Activated T-cell treated with anti-CD3 and anti-CD28 coated beads, Interleukin-2, amount 50 U/mL, for 1 hour (primary cell): ENCODE data around the gene TCEANC2.
"Not testable (repeated sequence)": the region's sequence is repeated elsewhere in the genome, so short reads cannot be mapped to it uniquely, and the experiment has no call there.

Experiments used
- DNase-seq: peaks from one replicate; pipeline ENCODE4 v3.0.0-alpha.2; 2020

The TCEANC2 gene

DNA sequence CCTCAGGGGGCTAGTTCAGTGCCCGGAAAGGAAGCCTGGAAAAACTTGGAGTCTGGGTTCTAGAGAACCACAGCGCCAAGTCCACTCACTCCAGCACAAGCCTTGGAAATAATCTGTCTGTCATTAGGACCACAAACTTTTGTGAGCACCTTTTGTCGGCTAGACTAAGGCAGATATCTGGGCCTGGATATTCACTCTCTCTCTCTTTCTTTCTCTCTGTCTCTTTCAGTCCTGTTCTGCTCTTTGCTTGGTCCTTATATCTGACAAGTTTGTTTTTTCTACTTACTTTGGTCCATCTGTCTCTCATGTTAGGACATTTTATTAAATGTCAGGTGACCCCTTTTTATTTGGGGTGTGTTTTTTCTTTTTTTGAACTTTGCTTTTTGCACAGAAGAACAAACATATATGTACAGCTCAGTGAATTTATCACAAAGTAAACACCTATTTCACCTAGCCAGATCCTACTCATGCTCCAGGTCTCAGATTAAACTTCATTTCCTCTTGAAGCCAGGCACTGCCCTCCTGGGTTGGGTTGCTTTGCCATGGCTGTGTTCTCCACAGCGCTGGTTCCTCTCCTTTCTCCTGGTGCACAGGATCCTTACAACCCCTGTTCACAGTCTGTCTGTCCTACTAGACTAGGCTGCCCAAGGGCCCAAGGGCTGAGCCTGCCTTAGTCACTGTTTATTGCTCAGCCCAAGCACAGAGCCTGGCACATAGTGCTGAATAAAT is 40.8 kb downstream of the TCEANC2 start:
- DNase-seq: no peak

DNA sequence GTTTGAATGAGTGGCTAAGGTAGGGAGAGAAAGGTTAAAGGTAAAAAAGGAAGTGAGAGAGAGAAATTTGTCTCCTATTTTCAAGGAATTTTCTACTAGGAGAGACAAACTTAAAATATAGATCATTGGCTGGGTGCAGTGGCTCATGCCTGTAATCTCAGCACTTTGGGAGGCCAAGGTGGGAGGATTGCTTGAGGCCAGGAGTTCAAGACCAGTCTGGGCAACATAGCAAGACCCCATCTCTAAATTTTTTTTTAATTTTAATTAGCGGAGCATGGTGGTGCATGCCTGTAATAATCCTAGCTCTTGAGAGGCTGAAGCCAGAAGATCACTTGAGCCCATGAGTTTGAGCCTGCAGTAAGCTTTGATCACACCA is 41.3 kb downstream of the TCEANC2 start:
- not testable (repeated sequence) for DNase-seq

DNA sequence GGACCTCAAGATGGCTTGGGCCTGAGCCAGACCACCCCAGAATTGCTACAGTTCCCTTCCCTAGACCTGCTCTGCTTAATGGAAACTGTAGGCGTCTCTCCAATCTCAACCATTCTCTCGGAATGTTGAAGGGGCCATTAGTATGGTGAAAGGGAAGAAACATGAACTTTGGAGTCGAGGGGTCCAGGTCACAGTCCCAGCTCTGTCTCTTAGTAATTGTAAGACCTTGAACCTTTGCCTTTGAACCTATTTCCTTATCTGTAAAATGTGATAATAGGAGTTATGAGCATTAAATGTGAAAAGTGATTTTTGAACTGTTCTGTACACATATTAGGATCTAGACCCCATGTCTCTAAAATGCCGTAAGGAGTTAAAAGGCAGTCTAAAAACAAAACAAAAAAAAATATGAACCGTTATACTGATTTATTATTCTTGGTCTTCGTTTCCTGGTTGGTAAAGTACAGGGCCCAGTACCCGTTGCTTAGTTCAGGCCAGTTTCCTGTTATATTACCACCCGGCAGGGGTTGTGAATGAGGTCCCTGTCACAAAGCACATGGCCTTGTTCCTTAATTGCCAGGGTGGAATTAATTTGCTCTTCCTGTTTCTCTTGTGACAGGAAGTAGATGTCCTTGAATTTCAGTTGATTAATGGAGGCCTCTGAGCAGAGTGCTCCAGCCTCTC is 42.3 kb downstream of the TCEANC2 start:
- no peak for DNase-seq

DNA sequence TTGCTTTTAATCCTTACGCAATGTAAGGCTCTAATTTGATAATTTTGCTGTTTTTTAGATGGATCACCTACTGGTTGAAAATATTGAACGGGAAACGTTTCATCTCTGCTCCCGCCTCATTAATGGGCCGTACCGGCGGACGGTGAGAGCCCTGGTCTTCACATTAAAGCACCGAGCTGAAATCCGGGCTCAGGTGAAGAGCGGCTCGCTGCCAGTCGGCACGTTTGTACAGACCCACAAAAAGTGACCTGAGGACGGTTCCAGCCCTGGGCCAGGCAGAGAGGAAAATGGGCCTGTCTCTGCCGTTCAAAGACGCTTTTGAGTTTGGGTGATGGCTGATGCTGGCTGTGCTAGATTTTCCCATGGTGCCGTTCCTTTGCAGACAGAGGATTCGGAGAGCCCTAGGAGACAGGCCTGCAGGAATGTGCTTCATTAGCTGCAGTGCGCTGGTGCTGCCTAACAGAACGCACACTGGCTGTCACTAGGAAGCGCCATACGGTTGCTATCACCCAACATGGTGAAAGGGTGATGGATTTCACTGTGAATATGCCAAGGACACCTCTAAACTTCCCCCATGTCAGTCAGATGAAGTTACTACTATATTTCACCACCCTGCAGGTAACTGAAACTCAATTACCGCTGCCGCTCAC is 42.9 kb downstream of the TCEANC2 start:
- DNase-seq: no peak

DNA sequence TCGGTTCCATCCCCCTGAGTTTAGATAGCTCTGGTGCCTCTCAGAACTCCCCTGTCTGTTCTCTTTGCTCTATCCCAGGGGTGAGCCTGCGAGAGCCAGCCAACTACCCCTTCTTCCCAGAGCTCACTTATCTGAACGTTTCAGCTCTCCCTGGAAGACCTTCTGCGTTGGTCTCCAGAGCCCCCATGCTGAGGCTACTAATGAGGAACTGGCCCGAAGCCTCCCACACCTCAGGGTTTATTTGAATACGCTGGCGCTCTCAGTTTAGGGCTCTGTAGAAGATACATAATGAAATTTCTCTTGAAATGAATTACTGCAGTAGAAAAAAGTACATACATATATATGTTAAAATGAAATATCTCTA is 43.5 kb downstream of the TCEANC2 start:
- DNase-seq: no peak

DNA sequence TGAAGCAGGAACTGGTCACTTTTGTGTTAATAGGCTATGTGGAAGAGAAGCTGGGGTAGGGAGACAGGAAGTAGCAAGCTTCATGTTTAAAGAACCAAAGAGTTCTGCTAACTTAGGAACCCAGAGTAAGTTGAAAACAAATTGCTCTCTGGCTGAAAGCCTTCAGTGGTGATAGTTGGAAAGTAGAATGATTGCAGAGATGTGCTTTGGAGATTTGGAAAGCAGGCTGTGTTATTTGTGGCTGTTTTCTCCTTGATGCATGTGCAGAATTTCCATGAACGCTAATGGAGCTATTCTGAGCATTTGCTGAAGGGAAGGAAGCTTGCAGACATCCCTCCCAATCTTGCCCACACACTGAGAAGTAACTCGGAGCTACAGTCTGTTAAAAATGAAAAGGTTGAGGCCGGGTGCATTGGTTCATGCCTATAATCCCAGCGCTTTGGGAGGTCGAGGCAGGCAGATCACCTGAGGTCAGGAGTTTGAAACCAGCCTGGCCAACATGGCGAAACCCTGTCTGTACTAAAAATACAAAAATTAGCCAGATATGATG is 45.7 kb downstream of the TCEANC2 start:
- DNase-seq: no peak

DNA sequence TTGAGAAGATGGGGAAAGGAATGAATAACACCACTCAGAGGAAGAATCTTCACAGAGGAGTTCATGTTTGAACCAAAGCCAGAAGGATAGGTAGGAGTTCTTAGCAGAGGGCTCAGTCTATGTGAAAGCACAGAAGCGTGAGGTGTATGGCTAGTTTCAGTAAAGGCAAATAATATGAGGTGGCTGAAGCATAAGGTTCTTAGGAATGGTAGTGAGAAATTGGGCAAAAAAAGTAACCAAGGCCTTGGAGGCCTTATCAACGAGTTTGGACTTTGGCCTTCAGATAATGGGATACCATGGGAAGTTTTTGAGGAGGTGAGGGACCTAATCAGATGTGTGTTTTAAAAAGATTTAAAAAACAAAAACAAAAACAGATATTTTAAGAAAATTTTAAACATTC is 47.1 kb downstream of the TCEANC2 start:
- DNase-seq: no peak

DNA sequence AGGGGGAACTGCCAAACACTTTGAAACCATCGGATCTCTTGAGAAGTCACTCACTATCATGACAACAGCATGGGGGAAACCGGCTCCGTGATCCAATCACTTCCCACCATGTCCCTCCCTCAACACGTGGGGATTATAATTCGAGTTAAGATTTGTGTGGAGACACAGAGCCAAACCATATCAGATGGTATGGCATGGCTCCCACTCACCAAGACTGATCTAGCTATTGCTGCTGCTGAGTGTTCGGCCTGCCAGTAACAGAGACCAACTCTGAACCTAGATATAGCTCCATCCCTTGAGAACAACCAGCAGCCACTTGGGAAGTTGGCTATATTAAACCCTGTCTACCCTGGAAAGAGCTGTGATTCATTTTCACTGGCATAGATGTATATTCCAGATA is 50.0 kb downstream of the TCEANC2 start:
- DNase-seq: no peak

DNA sequence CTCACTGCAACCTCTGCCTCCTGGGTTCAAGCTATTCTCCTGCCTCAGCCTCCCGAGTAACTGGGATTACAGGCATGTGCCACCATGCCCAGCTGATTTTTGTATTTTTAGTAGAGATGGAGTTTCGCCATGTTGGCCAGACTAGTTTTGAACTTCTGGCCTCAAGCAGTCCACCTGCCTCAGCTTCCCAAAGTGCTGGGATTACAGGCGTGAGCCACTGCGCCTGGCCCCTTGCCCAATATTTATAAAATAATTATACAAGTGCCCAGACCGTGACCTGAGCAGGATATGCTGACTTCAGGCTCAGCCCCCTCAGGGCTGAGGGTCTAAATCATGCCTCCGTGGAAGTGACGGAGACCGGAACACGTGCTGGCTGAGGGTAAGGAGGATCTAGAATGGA is 51.2 kb downstream of the TCEANC2 start:
- not testable (repeated sequence) for DNase-seq

DNA sequence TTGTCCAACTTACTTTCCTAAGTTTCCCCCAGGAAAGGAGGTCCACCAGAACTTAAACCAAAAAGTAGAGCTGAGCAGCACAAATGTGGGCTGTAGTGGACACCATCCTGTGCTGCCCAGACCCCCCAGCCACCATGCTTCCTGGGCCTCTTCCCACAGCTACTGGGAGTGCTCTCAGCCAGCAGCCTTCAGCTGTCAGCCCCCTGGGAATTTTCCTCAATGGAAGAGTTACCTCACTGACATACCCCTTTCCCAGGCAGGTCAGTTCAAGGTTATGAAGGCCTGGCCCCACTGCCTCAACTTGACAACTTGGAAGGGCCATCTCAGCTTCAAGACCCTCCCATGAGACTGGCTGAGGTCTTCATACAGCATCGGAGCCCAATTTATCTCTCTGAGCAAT is 51.7 kb downstream of the TCEANC2 start:
- DNase-seq: no peak

DNA sequence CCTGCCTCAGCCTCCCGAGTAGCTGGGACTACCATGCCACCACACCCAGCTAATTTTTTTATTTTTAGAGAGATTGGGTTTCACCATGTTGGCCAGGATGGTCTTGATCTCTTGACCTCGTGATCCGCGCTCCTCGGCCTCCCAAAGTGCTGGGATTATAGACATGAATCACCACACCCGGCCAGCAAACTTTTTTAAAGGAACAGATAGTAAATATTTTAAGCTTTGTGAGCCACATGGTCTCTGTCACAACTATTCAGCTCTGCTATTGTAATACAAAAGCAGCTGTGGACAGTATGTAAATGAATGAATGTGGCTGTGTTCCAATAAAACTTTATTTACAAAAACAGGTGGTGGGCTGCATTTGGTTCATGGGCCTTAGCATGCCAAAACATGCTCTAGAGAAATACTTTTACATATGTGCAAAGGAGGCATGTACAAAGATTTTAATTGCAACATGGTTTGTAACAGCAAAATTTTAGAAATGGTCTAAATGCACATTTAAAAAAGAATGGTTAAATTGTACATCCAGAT is 52.4 kb downstream of the TCEANC2 start:
- DNase-seq: no peak

DNA sequence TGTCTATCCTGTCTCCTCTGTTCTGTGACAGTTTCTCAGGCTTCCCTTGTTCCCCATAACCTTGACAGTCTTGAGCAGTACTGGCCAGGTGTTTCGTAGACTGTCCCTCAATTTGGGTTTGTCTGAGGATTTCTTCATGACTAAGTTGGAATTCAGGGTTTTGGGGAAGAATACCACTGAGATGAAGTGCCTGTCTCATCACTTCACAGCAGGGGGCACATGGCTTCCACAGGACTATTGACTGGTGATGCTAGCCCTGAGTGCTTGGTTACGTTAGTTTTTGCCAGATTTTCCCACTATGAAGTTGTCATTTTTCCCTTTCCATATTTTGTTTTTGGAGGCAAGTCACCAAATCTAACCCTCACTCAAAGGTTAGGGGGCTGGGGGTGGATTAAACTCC is 53.7 kb downstream of the TCEANC2 start:
- DNase-seq: no peak

DNA sequence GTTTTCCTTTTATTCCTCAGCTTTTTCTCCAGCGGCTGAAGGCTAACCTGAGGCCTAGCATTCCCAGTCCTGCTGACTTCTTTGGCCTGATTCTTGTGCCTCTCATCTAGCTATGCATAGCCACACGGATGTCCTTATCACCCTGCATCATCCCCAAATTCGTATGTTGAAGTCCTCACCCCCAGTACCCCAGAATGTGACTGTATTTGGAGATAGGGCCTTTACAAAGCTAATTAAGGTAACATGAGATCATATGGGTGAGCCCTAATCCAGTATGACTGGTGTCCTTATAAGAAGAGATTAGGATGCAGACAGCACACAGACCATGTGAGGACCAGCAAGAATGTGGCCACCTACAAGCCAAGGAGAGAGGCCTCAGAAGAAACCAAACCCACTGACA is 54.7 kb downstream of the TCEANC2 start:
- DNase-seq: no peak

DNA sequence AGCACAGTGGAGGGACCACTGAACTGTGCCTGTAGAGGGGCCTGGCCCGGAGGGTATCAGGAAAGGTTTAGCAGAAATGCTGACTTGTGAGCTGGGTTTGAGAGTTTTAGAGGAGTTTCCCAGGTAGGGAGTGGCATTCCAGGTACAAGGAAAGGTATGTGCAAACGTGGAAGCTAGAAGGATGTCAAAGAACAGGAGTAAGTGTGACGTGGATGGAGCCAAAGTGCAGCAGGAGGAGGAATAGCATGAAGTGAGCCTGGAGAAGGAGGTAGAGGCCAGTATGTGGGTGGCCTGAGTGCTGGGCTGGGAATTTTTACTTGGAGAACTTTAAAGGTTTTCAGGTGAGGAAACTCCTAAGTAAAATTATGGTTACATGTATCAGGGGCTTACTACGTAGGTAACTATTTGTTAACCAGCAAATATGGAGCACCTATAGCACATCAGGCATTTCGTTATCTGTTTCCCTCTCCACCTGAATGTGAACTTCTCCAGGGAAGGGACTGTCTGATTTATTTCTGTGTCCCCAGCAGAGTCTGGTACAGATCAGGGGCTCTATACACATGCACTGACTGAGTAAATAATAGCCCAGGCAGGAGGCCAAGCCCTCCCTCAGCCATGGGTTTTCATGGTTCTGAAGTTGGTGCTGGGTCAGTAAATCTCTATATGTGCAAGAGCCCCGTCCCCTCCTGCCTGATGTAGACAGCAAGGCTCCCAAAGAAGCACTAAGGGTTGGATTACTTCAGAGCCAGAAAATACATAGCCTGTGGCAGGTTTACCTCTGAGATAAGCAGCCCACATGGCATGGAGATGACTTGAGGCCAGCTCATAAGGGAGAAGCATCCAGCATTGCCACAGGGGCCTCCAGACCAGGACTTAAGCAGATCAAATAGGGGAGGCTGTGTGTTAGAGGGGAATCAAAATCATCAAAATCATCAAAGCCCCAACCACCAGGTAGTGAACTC is 56.0 kb downstream of the TCEANC2 start:
- no peak for DNase-seq

DNA sequence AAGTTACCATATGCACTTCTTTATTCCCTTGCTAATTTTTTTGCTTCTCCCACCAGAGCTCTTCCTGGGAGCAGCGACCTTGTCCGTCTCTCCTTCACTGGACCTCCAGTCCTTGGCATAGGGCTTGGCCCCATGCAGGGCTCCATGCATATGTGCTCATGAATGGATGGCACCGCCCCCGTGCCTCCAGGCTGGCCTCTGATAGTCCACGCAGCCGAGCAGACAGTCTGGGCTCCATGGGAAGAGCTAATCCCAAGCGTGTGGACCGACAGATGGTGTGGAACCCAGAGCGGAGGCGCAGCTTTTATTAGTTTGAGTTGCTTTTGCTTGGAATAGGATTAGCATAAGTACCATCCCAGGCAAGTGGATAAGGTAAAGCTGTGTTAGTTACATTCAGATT is 57.6 kb downstream of the TCEANC2 start:
- DNase-seq: no peak

DNA sequence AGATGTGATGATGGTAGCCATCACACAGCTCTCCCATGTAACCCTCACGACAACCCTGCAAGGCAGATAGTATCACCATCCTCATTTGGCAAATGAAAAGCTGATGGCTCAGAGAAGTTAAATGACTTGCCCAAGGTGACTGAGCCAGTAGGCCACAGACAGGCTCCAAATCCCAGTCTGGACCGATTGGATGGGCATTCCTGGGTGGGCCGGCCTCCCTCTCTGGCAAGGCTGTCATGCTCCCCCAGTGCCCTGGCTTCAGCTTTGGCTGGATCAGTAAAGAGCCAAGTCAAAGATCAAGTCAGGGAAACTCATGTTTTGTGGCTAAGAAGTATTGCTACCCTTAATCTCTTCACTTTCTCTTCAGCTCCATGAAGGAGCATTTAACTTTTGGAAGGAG is 58.2 kb downstream of the TCEANC2 start:
- no peak for DNase-seq

DNA sequence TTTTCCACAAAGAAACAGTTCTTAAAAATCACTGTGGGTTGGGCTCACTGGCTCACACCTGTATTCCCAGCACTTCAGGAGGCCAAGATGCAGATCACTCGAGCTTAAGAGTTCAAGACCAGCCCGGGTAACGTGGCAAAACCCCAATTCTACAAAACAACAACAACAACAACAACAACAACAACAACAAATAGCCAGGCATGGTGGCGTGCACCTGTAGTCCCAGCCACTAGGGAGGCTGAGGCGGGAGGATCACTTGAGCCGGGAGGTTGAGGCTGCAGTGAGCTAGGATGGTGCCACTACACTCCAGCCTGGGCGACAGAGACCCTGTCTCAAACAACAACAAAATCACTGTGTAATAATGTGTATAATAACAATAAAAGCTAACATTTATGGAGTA is 58.6 kb downstream of the TCEANC2 start:
- DNase-seq: no peak

DNA sequence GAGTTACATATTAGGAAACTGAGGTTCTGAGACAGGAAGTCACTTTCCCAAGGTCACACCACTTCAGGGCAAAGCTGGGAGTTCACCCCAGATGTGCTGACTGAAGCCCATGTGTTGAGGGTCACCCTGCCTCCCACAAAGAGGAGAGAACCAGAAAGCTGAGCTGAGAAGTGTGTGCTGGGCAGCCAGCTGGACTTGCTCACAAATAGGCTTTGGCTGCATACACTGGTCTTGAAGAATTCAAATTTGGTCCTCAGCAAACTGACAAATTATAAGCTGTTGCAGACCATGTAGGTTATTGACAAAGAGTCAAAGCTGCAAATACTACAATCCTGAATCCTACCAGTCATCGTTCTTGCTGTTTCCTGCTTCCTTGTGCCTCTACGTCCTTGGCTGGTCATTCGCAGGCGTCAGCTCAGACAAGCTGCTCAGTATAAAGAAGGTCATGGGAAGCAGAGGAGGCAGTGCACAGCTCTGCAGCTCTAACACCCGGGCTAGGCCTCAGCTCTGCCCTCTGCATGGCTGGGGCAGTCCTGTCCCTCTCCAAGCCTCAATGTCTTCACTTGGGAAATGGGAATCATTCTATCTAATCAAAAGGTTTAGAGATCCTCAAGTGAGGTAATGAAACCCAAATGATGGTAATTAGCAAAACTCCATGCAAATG is 59.4 kb downstream of the TCEANC2 start:
- DNase-seq: no peak

DNA sequence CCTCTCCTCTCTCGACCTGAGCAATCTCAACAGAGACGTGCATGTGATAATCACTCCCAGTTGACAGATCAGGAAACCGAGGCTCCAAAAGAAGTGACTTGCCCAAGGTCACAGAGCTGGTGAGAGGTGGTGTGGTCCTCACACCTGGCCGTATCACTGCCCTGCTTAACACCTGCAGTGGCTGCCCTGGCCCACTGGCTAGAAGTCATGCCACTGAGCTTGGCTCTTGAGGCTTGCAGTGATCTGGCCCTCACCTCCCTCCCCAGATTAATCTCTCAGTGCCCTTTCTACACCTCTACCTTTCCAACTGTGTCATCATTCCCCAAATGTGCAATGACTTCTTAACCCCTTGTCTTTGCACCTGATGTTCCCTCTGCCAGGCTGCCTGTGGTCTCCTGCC is 60.6 kb downstream of the TCEANC2 start:
- no peak for DNase-seq

DNA sequence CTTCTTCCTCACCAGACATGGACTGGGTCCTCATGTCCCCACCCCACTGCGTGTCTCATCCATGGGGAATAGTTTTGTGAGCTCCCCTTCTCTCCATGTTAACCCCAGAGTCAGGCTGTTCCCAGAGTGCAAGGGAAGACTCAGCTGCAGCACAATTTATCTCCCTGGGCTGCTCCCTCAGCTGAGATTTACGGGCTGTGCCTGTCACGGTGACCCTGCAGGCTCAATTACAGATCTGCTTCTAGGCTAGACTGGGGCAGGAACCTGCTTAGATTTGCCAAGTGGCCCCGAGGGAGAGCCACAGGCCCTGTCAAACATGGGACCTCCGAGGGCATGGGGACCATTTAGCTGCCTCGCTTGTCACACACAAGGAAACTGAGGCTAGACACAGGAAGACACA is 61.5 kb downstream of the TCEANC2 start:
- no peak for DNase-seq

DNA sequence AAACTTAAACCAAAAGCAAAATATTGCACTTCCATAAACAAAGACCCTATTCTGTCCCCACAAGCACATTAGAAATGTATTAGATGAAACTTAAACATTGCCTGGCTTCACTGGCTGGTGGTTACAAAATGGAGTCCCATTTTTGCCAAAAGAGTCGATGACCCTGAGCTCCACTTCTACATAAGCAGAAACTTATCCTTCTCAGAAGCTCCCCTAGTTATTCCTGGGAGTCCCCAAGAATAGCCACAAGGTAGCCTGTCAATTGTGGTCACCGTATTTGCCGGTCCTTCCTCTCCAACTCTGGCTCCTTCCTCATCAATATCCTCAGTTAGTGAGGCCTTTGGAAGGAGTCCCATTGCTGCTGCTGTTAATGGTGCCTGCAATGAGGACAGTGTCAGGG is 62.1 kb downstream of the TCEANC2 start:
- DNase-seq: no peak
